ENCODE measurements around the gene NAXE.
A peak's percentile ranks its signal among the peaks of the same experiment; 100 is the strongest.

NAXE gene

DNA sequence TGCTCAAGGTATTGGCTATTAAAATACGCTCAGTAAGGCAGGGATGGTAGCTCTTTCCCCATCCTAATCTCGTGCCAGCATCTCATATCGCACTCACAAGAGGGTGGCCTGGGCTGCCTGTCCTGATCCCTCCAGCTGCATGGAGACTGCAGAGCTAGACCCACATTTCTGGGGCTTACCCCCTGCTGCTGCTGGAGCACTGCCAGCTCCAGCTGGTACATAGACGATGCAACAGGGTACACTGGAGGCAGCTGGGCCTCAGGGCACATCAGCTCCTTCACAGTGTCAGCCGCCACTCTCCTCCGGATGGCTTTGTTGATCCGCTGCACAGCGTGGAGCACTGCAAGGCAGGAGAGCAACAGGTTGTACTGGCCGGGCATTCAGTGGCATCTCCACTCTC, 35.2 kb upstream of the NAXE start:
- Mint-ChIP-seq H3K27ac (no peak overlapping the region), H3K36me3 (no peaks in the 10 kb centered on the region), H3K4me1 (no peaks in the 10 kb centered on the region), H3K4me3 (no peak overlapping the region), H3K9me3 (no peaks in the 10 kb centered on the region), H3K27me3 (no peaks in the 10 kb centered on the region)

DNA sequence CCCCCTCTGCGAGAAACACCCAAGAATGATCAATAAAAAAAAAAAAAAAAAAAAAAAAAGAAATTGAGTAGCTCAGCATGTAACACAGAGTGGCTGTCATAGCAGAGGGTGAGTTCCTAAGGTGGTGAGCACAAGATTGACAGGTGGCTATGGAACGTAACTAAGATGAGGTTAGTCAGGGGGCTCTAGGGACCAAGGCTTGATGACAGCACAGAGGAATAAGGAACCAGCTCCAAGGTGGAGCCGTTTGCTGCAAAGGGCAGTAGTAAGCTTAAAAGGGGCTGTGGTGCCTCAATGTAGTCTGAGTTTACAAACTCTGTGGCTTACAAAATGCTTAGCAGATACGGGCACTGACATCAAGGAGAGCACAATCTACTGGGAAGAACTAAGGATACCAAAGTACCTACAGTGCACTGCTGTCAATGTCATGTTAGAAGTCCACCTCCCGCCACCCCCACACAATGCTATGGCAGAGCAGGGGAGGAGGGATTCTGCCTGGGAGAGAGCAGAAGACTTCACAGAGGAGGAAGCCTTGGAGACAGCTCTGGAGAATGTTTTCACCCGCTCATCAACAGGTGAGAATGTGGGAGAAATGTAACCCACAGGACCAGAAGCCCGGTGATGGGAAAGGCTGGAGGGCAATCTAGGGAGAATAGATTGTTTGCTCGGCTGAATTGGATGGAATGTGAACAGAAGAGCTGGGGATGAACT, 32.3 kb upstream of the NAXE start:
- H3K36me3 Mint-ChIP-seq = no peaks in the 10 kb centered on the region
- no peaks in the 10 kb centered on the region for H3K27me3 Mint-ChIP-seq
- no peaks in the 10 kb centered on the region for H3K9me3 Mint-ChIP-seq
- H3K4me1 Mint-ChIP-seq = no peaks in the 10 kb centered on the region
- H3K4me3 Mint-ChIP-seq = no peak overlapping the region
- no peak overlapping the region for H3K27ac Mint-ChIP-seq

DNA sequence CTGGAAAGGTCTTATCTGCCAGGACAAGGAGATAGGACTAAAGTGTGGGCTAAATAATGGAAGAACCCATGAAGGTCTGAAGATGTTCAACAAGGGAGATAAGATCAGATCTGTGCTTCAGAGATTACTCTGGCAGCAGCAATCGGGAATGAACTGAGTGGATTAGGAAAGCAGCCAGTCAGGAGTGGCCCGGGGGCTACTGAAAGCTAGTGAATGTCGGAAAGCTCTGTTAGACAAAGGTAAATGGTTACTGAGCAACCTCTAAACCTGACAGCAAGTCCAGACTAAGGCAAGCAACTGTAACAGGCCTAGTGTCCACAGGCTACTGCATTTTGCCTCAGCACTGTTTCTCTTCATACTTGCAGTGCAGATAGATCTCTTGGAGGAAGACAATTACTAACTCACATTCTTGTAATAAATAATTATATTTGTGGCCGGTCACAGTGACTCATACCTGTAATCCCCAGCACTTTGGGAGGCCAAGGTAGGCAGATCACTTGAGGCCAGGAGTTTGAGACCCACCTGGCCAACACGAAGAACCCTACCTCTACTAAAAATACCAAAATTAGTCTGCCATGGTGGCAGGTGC, 31.7 kb upstream of the NAXE start:
- Mint-ChIP-seq H3K27me3 (no peaks in the 10 kb centered on the region), H3K4me3 (no peak overlapping the region), H3K4me1 (no peaks in the 10 kb centered on the region), H3K9me3 (no peaks in the 10 kb centered on the region), H3K27ac (no peak overlapping the region), H3K36me3 (no peaks in the 10 kb centered on the region)

DNA sequence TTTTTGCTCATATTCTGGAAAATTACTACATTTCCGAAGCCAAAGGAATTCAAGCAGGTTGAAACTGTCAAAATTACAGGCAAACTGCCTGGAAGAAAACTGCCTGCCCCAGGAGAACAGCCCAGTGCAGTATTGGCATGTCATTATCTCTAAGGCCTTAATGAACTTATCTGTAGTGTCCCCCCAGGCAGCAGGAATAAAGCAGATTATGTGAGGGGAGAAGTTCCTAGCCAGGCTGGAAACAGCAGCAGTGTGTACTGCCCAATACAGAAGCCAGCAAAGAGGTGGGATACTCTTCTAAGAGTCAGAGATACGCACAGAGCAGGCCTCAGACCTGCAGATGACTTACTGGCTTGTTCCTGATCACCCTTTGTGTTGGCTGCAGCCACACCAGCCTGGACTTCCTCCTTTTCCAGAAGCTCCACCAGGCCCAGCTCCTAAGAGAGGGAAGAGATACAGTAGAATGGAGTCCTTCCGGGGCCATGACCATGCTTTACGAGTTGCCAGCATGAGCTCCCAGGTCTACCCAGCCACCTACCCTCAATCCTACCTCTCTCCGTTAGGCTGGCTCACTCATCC, 30.9 kb upstream of the NAXE start:
- no peaks in the 10 kb centered on the region for H3K4me1 Mint-ChIP-seq
- H3K27me3 Mint-ChIP-seq = no peaks in the 10 kb centered on the region
- no peaks in the 10 kb centered on the region for H3K36me3 Mint-ChIP-seq
- H3K27ac Mint-ChIP-seq = no peak overlapping the region
- H3K4me3 Mint-ChIP-seq = no peak overlapping the region
- H3K9me3 Mint-ChIP-seq = no peaks in the 10 kb centered on the region

DNA sequence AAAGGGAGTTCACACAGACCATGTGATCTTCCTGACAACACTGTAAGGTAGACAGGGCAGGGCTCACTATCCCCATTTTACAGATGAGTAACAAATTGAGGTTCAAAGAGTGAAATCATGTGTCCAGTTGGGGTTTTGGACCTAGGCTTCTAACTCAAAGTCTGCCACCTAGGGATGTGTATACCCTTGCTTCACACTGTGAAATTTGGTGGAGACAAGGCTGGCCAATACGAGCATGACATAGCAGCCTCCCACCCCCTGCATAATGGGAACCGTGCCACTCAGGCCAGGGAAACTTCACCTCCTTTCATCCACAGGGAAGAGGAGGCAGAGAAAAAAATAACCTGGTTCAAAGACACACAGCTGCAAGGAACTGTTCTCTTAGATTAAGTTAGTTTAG, 26.1 kb upstream of the NAXE start:
- H3K36me3 Mint-ChIP-seq = no peaks in the 10 kb centered on the region
- H3K4me1 Mint-ChIP-seq = no peaks in the 10 kb centered on the region
- no peaks in the 10 kb centered on the region for H3K27me3 Mint-ChIP-seq
- H3K4me3 Mint-ChIP-seq = no peak overlapping the region
- no peak overlapping the region for H3K27ac Mint-ChIP-seq
- no peaks in the 10 kb centered on the region for H3K9me3 Mint-ChIP-seq

DNA sequence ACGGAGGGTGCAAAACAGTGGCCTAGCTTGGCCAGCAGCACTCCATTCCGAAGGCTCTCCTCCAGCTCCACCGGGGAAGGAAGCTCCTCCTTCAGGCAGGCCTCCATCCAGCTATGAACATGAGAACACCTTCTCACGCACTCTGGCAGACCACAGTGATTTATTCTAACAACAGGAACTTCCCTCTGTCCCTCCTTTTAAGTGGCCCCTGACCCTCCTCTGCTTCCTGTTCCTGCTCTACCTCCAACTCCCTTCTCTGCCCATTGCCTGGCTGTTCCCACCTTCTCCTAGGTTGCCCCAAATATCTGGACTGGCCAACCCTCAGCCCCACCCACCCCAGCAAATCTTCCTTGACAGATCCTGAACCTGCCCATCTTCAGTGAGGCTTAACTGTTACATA, 25.1 kb upstream of the NAXE start:
- H3K36me3 Mint-ChIP-seq = no peaks in the 10 kb centered on the region
- no peaks in the 10 kb centered on the region for H3K9me3 Mint-ChIP-seq
- H3K27me3 Mint-ChIP-seq = peaks cover 9% of the 10 kb centered on the region
- H3K4me1 Mint-ChIP-seq = peaks cover 5% of the 10 kb centered on the region
- H3K4me3 Mint-ChIP-seq = no peak overlapping the region
- no peak overlapping the region for H3K27ac Mint-ChIP-seq

GRCh38 chr1:156571261-156571852, 20.2 kb upstream of the NAXE start:
- Mint-ChIP-seq H3K27ac (peak overlapping the region; percentile 62), H3K36me3 (no peaks in the 10 kb centered on the region), H3K4me3 (peak overlapping the region; percentile 23), H3K9me3 (no peaks in the 10 kb centered on the region), H3K27me3 (peaks cover 20% of the 10 kb centered on the region), H3K4me1 (peaks cover 22% of the 10 kb centered on the region)

DNA sequence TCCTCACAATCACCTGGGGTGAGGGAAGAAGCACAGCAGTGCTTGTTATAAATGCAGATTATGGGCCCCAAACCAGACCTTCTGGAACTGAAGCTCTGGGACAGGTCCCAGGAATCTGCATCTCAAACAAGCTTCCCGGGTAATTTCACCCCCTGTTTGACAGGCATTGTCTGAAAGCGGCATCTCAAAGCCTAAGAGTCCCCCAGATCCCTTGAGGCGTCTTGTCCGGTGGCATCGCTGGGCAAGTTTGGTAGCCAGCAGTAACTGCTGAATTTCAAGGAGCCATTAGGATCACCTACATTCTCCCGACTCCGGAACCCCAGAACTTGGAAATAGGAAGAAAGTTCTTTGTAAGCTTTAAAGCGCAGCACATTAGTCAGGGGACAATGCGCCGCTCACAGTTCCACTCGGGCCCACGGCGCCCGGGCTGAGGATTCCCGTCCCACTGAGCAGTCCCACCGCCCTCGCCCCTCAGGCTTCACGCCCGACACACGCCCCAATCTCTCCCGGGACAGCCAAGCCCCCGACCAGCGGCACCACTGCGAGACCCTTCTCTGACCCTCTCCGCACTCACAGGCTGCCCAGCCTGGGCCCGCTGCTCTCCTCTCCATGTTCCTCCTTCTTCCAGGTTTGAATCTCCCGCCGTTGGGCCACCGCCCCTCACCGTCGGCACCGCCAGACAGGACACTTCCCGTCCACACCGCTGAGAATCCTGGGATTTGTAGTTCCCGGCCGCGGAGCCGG, 19.5 kb upstream of the NAXE start, which contains the start of gene IQGAP3:
IQGAP3 (minus strand) TSS at position 647 of the 744 bp plus-strand sequence; CDS start at position 611, 36 bp downstream.
- peak within 1 kb of the TSS; percentile 62 for H3K27ac Mint-ChIP-seq
- H3K4me1 Mint-ChIP-seq = peaks cover 22% of the 10 kb centered on the region
- H3K36me3 Mint-ChIP-seq = no peaks in the 10 kb centered on the region
- H3K9me3 Mint-ChIP-seq = no peaks in the 10 kb centered on the region
- peak within 1 kb of the TSS; percentile 83 for H3K4me3 Mint-ChIP-seq
- H3K27me3 Mint-ChIP-seq = peaks cover 20% of the 10 kb centered on the region

- Mint-ChIP-seq H3K9me3 (no peaks in the 10 kb centered on the region), H3K4me1 (peaks cover 22% of the 10 kb centered on the region), H3K27me3 (peaks cover 20% of the 10 kb centered on the region), H3K36me3 (no peaks in the 10 kb centered on the region), H3K4me3 (peak overlapping the region; percentile 83), H3K27ac (peak overlapping the region; percentile 31)
Observed at GRCh38 chr1:156572663-156573018, 18.9 kb upstream of the NAXE start.

GRCh38 chr1:156574039-156574633, 17.4 kb upstream of the NAXE start:
- H3K9me3 Mint-ChIP-seq = no peaks in the 10 kb centered on the region
- H3K4me1 Mint-ChIP-seq = peaks cover 22% of the 10 kb centered on the region
- H3K4me3 Mint-ChIP-seq = no peak overlapping the region
- no peak overlapping the region for H3K27ac Mint-ChIP-seq
- H3K27me3 Mint-ChIP-seq = peaks cover 20% of the 10 kb centered on the region
- H3K36me3 Mint-ChIP-seq = no peaks in the 10 kb centered on the region

DNA sequence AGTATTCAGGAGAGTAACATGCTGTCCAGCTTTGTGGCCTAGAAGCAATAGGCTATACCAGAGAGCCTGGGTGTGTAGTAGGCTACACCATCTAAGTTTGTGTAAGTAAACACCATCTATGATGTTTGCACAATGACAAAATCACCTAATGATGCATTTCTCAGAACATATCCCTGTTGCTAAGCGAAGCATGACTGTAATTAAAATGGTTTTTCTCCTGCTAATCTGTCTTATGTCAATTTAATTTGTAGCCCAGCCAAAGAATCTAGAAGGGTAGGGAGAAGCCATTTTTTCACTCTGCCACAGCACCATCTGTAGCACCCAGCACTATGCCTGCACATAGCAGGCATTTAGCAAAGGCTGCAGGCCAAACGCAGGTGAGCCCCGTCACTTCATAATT, 14.0 kb upstream of the NAXE start:
- Mint-ChIP-seq H3K4me3 (no peak overlapping the region), H3K36me3 (no peaks in the 10 kb centered on the region), H3K4me1 (peaks cover 21% of the 10 kb centered on the region), H3K27ac (peak overlapping the region; percentile 1), H3K27me3 (peaks cover 7% of the 10 kb centered on the region), H3K9me3 (no peaks in the 10 kb centered on the region)

DNA sequence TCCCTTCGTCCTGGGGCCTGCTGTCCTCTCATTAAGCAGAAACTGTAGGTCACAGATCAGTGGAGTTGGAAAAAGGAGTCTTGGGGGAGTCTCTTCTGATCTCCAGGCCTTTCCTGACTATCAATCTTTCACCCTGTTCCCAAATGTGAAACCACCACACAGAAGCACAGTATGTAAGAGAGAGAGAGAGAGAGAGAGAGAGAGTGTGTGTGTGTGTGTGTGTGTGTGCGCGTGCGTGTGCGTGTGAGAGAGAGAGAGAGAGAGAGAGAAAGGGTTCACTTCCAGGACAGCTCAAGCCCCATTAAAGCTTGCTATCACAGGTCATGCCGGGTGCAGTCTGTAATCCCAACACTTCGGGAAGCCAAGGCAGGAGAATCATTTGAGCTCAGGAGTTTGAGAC, 13.5 kb upstream of the NAXE start:
- H3K27ac Mint-ChIP-seq = no peak overlapping the region
- H3K4me3 Mint-ChIP-seq = no peak overlapping the region
- peaks cover 2% of the 10 kb centered on the region for H3K27me3 Mint-ChIP-seq
- no peaks in the 10 kb centered on the region for H3K36me3 Mint-ChIP-seq
- H3K4me1 Mint-ChIP-seq = peaks cover 21% of the 10 kb centered on the region
- no peaks in the 10 kb centered on the region for H3K9me3 Mint-ChIP-seq

- no peaks in the 10 kb centered on the region for H3K9me3 Mint-ChIP-seq
- no peaks in the 10 kb centered on the region for H3K36me3 Mint-ChIP-seq
- H3K4me1 Mint-ChIP-seq = peaks cover 28% of the 10 kb centered on the region
- no peaks in the 10 kb centered on the region for H3K27me3 Mint-ChIP-seq
- H3K27ac Mint-ChIP-seq = no peak within 1 kb of the TSS
- no peak within 1 kb of the TSS for H3K4me3 Mint-ChIP-seq
Observed at GRCh38 chr1:156579472-156579871, 12.1 kb upstream of the NAXE start, which contains the start of gene TTC24. Gene TTC24, plus strand, starts transcription at chr1:156579723. Its CDS starts 1,642 bp downstream, at chr1:156581365.

DNA sequence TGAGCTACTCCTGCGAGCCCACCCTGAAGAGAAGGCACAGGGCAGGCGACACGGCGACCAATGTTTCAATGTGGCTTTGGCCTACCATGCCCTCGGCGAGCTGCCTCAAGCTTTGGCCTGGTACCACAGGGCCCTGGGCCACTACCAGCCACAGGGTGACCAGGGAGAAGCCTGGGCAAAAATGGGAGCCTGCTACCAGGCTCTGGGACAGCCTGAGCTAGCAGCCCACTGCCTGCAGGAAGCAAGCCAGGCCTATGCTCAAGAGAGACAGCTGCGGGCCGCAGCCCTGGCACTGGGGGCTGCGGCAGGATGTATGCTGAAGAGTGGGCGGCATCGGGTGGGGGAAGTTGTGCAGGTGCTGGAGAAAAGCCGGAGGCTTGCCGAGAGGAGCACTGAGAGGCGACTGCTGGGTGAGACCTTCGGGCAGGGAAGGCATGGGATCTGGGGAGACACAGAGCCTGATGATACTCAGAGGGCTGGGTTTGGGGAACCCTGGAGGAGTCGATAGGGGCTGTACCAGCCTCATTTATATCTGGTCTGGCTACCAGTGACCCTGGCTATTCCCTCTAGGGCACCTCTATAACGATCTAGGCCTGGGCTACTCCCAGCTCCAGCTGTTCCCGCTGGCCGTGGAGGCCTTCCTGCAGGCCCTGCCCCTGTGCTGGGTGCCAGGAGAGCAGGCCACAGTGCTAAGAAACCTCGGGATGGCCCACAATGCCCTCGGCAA, 9.8 kb upstream of the NAXE start:
- no peaks in the 10 kb centered on the region for H3K27me3 Mint-ChIP-seq
- H3K4me1 Mint-ChIP-seq = peaks cover 28% of the 10 kb centered on the region
- no peaks in the 10 kb centered on the region for H3K36me3 Mint-ChIP-seq
- H3K9me3 Mint-ChIP-seq = no peaks in the 10 kb centered on the region
- peak overlapping the region; percentile 87 for H3K4me3 Mint-ChIP-seq
- peak overlapping the region; percentile 98 for H3K27ac Mint-ChIP-seq

Measured in activated naive CD4-positive, alpha-beta T cell treated with anti-CD3 and anti-CD28 coated beads, Interleukin-2, amount 50 U/mL, for 24 hours (primary cell).